ENCODE data around the gene MACROD2.

The MACROD2 gene

DNA sequence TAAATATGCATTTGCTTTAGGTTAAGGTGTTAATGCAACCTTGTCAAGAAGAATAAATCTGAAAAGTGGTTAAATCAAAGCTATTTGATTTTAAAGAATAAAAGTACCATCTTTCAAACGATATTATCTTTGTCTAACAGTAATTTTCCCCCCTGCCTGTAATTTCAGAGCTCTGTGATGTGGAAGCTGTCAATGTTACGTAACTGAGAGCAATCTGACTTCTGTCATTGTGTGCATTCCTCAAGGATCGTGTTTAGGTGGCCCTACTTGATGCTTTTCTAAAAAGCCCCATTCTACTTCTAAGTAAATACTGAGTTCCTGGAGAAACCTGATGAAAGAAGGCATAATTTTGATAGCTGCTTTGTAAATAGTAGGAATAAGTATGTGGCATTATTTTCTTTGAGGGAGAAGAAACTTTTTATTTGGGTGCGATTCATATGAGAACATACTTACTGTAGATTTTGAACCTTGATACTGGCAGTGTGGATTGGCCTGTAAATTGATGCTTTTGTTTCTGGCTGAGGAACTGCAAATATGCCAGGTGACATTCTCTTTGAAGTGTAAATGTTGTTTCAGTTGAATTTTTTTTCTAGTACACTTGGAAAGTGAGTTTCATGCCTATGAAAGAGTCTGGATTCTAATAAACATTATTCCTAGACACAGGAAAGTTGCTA is 871.7 kb downstream of the MACROD2 start:
- no peak for TF ChIP-seq TAF1 (IDR thresholded peaks at IDR 0.05; ENCODE audit: borderline replicate concordance, insufficient read depth, low read length)
- no peak for TF ChIP-seq FOXP2 (optimal IDR thresholded peaks at IDR 0.05; ENCODE audit: borderline replicate concordance, extremely low read depth, extremely low read length, insufficient read depth)
- TF ChIP-seq SIN3A (IDR thresholded peaks at IDR 0.05; ENCODE audit: borderline replicate concordance, insufficient read depth, low read length), result no peak
- TF ChIP-seq POLR2AphosphoS5 (IDR thresholded peaks at IDR 0.05; ENCODE audit: low read depth, low read length), result no peak
- TF ChIP-seq, protein P1, sequence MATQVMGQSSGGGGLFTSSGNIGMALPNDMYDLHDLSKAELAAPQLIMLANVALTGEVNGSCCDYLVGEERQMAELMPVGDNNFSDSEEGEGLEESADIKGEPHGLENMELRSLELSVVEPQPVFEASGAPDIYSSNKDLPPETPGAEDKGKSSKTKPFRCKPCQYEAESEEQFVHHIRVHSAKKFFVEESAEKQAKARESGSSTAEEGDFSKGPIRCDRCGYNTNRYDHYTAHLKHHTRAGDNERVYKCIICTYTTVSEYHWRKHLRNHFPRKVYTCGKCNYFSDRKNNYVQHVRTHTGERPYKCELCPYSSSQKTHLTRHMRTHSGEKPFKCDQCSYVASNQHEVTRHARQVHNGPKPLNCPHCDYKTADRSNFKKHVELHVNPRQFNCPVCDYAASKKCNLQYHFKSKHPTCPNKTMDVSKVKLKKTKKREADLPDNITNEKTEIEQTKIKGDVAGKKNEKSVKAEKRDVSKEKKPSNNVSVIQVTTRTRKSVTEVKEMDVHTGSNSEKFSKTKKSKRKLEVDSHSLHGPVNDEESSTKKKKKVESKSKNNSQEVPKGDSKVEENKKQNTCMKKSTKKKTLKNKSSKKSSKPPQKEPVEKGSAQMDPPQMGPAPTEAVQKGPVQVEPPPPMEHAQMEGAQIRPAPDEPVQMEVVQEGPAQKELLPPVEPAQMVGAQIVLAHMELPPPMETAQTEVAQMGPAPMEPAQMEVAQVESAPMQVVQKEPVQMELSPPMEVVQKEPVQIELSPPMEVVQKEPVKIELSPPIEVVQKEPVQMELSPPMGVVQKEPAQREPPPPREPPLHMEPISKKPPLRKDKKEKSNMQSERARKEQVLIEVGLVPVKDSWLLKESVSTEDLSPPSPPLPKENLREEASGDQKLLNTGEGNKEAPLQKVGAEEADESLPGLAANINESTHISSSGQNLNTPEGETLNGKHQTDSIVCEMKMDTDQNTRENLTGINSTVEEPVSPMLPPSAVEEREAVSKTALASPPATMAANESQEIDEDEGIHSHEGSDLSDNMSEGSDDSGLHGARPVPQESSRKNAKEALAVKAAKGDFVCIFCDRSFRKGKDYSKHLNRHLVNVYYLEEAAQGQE (IDR thresholded peaks at IDR 0.05; ENCODE audit: insufficient read depth in 1 of 2, low read depth in 2 of 2, low read length in 2 of 2), result no peak

DNA sequence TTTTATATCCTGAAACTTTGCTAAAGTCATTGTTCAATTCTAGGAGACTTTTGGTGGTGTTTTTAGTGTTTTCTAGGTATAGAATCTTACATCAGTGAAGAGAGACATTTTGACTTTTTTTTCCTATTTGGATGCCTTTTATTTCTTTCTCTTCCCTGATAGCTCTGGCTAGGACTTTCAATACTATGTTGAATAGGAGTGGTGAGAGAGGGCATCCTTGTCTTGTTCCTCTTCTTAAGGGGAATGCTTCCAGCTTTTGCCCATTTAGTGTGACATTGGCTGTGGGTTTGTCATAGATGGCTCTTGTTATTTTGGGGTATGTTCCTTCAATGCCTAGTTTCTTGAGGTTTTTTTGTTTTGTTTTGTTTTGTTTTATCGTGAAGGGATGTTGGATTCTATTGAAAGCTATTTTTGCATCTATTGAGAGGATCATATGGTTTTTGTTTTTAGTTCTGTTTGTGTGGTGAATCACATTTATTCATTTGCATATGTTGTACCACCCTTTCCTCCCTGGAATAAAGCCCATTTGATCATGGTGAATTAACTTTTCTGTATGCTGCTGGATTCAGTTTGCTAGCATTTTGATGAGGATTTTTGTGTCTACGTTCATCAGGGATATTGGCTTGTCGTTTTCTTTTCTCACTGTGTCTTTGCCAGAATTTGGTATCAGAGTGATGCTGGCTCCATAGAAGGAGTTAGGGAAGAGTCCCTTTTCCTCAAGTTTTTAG is 882.1 kb downstream of the MACROD2 start:
- TF ChIP-seq, protein P1 (IDR thresholded peaks at IDR 0.05; ENCODE audit: insufficient read depth in 1 of 2, low read depth in 2 of 2, low read length in 2 of 2), result no peak

DNA sequence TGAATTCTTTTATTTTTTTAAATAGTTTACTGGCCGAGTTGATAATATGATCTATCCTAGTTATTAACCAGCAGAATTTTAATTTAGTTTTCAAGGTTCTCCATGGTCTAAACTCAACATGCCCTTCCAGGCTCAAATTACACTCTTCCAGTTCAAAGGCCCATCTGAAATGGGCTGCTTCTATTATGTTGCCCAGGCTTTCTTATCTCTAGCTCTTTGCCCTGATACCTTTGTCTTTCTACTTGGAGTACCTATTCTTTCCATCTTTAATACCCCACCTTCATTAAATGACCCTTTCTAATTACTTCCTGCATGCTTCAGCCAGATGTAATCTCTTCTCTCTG is 883.3 kb downstream of the MACROD2 start:
- TF ChIP-seq POLR2AphosphoS5 (IDR thresholded peaks at IDR 0.05; ENCODE audit: low read depth, low read length) (no peak), TAF1 (IDR thresholded peaks at IDR 0.05; ENCODE audit: borderline replicate concordance, insufficient read depth, low read length) (no peak), SIN3A (IDR thresholded peaks at IDR 0.05; ENCODE audit: borderline replicate concordance, insufficient read depth, low read length) (no peak), FOXP2 (optimal IDR thresholded peaks at IDR 0.05; ENCODE audit: borderline replicate concordance, extremely low read depth, extremely low read length, insufficient read depth) (no peak)
- TF ChIP-seq, protein P1 (IDR thresholded peaks at IDR 0.05; ENCODE audit: insufficient read depth in 1 of 2, low read depth in 2 of 2, low read length in 2 of 2), result no peak

DNA sequence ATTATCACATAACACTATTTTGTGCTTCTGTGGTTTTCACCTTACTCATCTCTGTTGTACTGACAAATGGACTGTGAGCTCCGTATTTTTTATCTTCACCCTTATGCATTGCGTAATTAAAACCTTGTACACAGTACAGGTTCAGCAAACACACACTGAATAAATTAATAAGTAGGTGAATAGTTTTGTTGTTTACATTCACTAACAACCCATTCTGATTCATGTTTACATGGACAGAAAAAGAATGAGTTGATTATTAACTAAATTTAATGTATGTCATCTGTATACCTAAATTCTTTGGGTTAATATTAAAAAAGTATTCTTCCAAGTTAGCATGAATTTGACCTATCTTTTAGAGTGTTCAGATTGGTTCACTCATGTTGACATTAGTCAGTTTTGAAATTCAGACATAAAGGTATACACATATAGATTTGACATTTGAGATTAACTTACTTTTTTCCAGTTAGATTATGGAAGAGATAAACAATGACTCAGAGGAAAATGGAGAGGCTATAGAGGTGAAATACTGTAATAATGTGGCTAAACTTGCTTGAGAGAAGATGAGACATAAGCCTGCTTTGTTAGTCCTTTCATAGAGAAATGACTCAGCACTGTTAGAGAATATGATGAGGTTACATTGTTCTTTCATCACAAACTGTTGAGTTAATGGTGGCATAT is 883.8 kb downstream of the MACROD2 start:
- TF ChIP-seq SIN3A (IDR thresholded peaks at IDR 0.05; ENCODE audit: borderline replicate concordance, insufficient read depth, low read length), result no peak
- TF ChIP-seq, protein P1 (IDR thresholded peaks at IDR 0.05; ENCODE audit: insufficient read depth in 1 of 2, low read depth in 2 of 2, low read length in 2 of 2), result no peak
- no peak for TF ChIP-seq POLR2AphosphoS5 (IDR thresholded peaks at IDR 0.05; ENCODE audit: low read depth, low read length)
- TF ChIP-seq FOXP2 (optimal IDR thresholded peaks at IDR 0.05; ENCODE audit: borderline replicate concordance, extremely low read depth, extremely low read length, insufficient read depth), result no peak
- TF ChIP-seq TAF1 (IDR thresholded peaks at IDR 0.05; ENCODE audit: borderline replicate concordance, insufficient read depth, low read length), result no peak
